WTC11 (cell line): ENCODE data around the gene C6orf120. TPM values are rescaled to one million over a fixed set of nuclear protein-coding genes. Genes with fewer than 3 reads are reported as not detected.
A peak's percentile ranks its signal among the peaks of the same experiment; 100 is the strongest.

Experiments
- ATAC-seq: fragments of 200-7000 bp; cut with Tn5 transposase; 2 replicates; pipeline ENCODE4 v1.10.0; 2021; ENCODE audit warnings: mild to moderate bottlenecking, moderate library complexity
- CTCF ChIA-PET: fragments of 300-600 bp; sonication (Branson Sonifier 250); formaldehyde crosslinking; loops from one replicate; lab custom pipeline; 2021; ENCODE audit warnings: antibody characterized with exemption; lab: Charles Lee
- POLR2A ChIA-PET: fragments of 350-600 bp; sonication (Branson Sonifier 250); formaldehyde crosslinking; loops from one replicate; lab custom pipeline; 2021; ENCODE audit warnings: antibody characterized with exemption; lab: Charles Lee
- DNase-seq: peaks from one replicate; pipeline ENCODE4 v3.0.0; 2021; ENCODE audit warnings: low spot score
- H3K27ac Mint-ChIP-seq: 2 replicates; pipeline ENCODE4 v1.8.0; 2021; ENCODE audit warnings: mixed read lengths
- H3K27me3 Mint-ChIP-seq: 2 replicates; pipeline ENCODE4 v1.8.0; 2021; ENCODE audit warnings: low read depth, mild to moderate bottlenecking, moderate library complexity, mixed read lengths
- H3K36me3 Mint-ChIP-seq: 2 replicates; pipeline ENCODE4 v1.8.0; 2021; ENCODE audit warnings: mixed read lengths
- H3K4me1 Mint-ChIP-seq: 2 replicates; pipeline ENCODE4 v1.8.0; 2022; ENCODE audit warnings: mixed read lengths
- H3K4me3 Mint-ChIP-seq: 2 replicates; pipeline ENCODE4 v1.8.0; 2021; ENCODE audit warnings: mild to moderate bottlenecking, moderate library complexity, mixed read lengths
- H3K9me3 Mint-ChIP-seq: 2 replicates; pipeline ENCODE4 v1.8.0; 2021; ENCODE audit warnings: mixed read lengths
- E2F1 ChIP-seq: sonication (generic); formaldehyde crosslinking; IDR thresholded peaks from 2 replicates; pipeline ENCODE4 v1.8.0; 2022; ENCODE audit warnings: mild to moderate bottlenecking, missing genetic modification reagents
- ELF4 ChIP-seq: sonication (generic); formaldehyde crosslinking; IDR thresholded peaks from 2 replicates; pipeline ENCODE4 v1.8.1; 2022; ENCODE audit warnings: low read depth, mild to moderate bottlenecking, moderate library complexity, missing genetic modification reagents
- FOXJ3 ChIP-seq: sonication (generic); formaldehyde crosslinking; IDR thresholded peaks from 2 replicates; pipeline ENCODE4 v1.9.0; 2021; ENCODE audit warnings: missing genetic modification reagents, mild to moderate bottlenecking, borderline replicate concordance
- FOXK1 ChIP-seq: sonication (generic); formaldehyde crosslinking; IDR thresholded peaks from 2 replicates; pipeline ENCODE4 v1.8.0; 2022; ENCODE audit warnings: mild to moderate bottlenecking, moderate library complexity, missing genetic modification reagents
- GABPB1 ChIP-seq: sonication (generic); formaldehyde crosslinking; IDR thresholded peaks from 2 replicates; pipeline ENCODE4 v1.8.1; 2023; ENCODE audit warnings: mild to moderate bottlenecking, missing genetic modification reagents
- JUN ChIP-seq: sonication (generic); formaldehyde crosslinking; IDR thresholded peaks from 2 replicates; pipeline ENCODE4 v1.8.0; 2023; ENCODE audit warnings: mild to moderate bottlenecking, missing genetic modification reagents
- MYBL2 ChIP-seq: sonication (generic); formaldehyde crosslinking; IDR thresholded peaks from 2 replicates; pipeline ENCODE4 v1.8.1; 2023; ENCODE audit warnings: mild to moderate bottlenecking, moderate library complexity, missing genetic modification reagents
- NR2C2 ChIP-seq: sonication (generic); formaldehyde crosslinking; IDR thresholded peaks from 2 replicates; pipeline ENCODE4 v1.8.0; 2022; ENCODE audit warnings: mild to moderate bottlenecking, missing genetic modification reagents
- NR3C1 ChIP-seq: sonication (generic); formaldehyde crosslinking; conservative IDR thresholded peaks from 2 replicates; pipeline ENCODE4 v1.8.1; 2023; ENCODE audit warnings: low read depth, mild to moderate bottlenecking, missing genetic modification reagents
- PREB ChIP-seq: sonication (generic); formaldehyde crosslinking; IDR thresholded peaks from 2 replicates; pipeline ENCODE4 v1.8.1; 2022; ENCODE audit warnings: mild to moderate bottlenecking, missing genetic modification reagents, moderate library complexity, borderline replicate concordance
- PRRX2 ChIP-seq: fragments of 250-450 bp; sonication (Bioruptor Pico); IDR thresholded peaks from 2 replicates; pipeline ENCODE4 v1.8.0; 2021; ENCODE audit warnings: mild to moderate bottlenecking
- RELA ChIP-seq: sonication (generic); formaldehyde crosslinking; IDR thresholded peaks from 2 replicates; pipeline ENCODE4 v1.8.1; 2022; ENCODE audit warnings: missing genetic modification reagents, mild to moderate bottlenecking, borderline replicate concordance
- TEAD1 ChIP-seq: sonication (generic); formaldehyde crosslinking; IDR thresholded peaks from 2 replicates; pipeline ENCODE4 v1.8.0; 2022; ENCODE audit warnings: mild to moderate bottlenecking, missing genetic modification reagents
- USF2 ChIP-seq: sonication (generic); formaldehyde crosslinking; IDR thresholded peaks from 2 replicates; pipeline ENCODE4 v1.8.1; 2023; ENCODE audit warnings: mild to moderate bottlenecking, missing genetic modification reagents, moderate library complexity
- ZMAT4 ChIP-seq: fragments of 250-450 bp; sonication (Bioruptor Pico); IDR thresholded peaks from 2 replicates; pipeline ENCODE4 v1.9.0; 2021; ENCODE audit warnings: mild to moderate bottlenecking
- ZNF138 ChIP-seq: sonication (generic); formaldehyde crosslinking; conservative IDR thresholded peaks from 2 replicates; pipeline ENCODE4 v1.8.1; 2022; ENCODE audit warnings: mild to moderate bottlenecking, moderate library complexity, missing genetic modification reagents
- ZNF232 ChIP-seq: sonication (generic); formaldehyde crosslinking; IDR thresholded peaks from 2 replicates; pipeline ENCODE4 v1.8.0; 2022; ENCODE audit warnings: mild to moderate bottlenecking, missing genetic modification reagents
- total RNA-seq: library from RNA; stranded (reverse); gene quantifications from 3 replicates; pipeline ENCODE4 v1.2.3, GENCODE V29; 2021
- TF ChIP-seq, protein P1 (sequence below): sonication (generic); formaldehyde crosslinking; IDR thresholded peaks from 2 replicates; pipeline ENCODE4 v1.8.1; 2023; ENCODE audit warnings: mild to moderate bottlenecking, missing genetic modification reagents, moderate library complexity

Gene C6orf120
- total RNA-seq, 1 experiment from 2014 or later: 34.5 TPM

- TF ChIP-seq ZNF138 (no peak), RELA (CRISPR knock-in tag) (0 out of 2 replicates have a peak, but pooled peaks have one; percentile 66), E2F1 (CRISPR knock-in tag) (no peak), TEAD1 (CRISPR knock-in tag) (no peak), ELF4 (CRISPR knock-in tag) (no peak), MYBL2 (CRISPR knock-in tag) (no peak; the same call in 1 of the 2 replicates)
Measured at GRCh38 chr6:169701311-169701953, 494 bp upstream of the C6orf120 start (continued).

- Mint-ChIP-seq H3K9me3 (0 out of 2 replicates have a peak, but pooled peaks cover under 1% of the 10 kb centered on the region), H3K4me1 (peaks cover 29% of the 10 kb centered on the region), H3K27me3 (no peaks in the 10 kb centered on the region), H3K27ac (peak overlapping the region; percentile 93), H3K4me3 (peak overlapping the region; percentile 85), H3K36me3 (peaks cover 14% of the 10 kb centered on the region)
- POLR2A ChIA-PET: interaction anchor here (1.0 to 3.8 kb wide), 4 partner anchors 17 to 49 kb away, joined by 3 to 14 read pairs (median 4); partner anchors contain the start of genes DYNLT2, ERMARD and PHF10
- no peak for TF ChIP-seq PRRX2 (CRISPR knock-in tag)
- peak; percentile 14; the same call in 1 of the 2 replicates for TF ChIP-seq JUN
- no peak for TF ChIP-seq NR3C1 (CRISPR knock-in tag)
- no peak for TF ChIP-seq NR2C2 (CRISPR knock-in tag)
- TF ChIP-seq FOXK1 (CRISPR knock-in tag): no peak
- no peak for TF ChIP-seq FOXJ3
- no peak for TF ChIP-seq ZMAT4 (CRISPR knock-in tag)
- TF ChIP-seq, protein P1, sequence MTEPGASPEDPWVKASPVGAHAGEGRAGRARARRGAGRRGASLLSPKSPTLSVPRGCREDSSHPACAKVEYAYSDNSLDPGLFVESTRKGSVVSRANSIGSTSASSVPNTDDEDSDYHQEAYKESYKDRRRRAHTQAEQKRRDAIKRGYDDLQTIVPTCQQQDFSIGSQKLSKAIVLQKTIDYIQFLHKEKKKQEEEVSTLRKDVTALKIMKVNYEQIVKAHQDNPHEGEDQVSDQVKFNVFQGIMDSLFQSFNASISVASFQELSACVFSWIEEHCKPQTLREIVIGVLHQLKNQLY: no peak
- 0 out of 2 replicates have a peak, but pooled peaks have one; percentile 1 for TF ChIP-seq PREB (CRISPR knock-in tag)
- no peak for TF ChIP-seq ELF4 (CRISPR knock-in tag)
- TF ChIP-seq MYBL2 (CRISPR knock-in tag): no peak
- TF ChIP-seq RELA (CRISPR knock-in tag): no peak
- no peak for TF ChIP-seq USF2 (CRISPR knock-in tag)
- TF ChIP-seq E2F1 (CRISPR knock-in tag): no peak
- TF ChIP-seq GABPB1: peak; percentile 36; the same call in 1 of the 2 replicates
- no peak for TF ChIP-seq ZNF232 (CRISPR knock-in tag)
- ATAC-seq (peak; percentile 5; the same call in 1 of the 2 replicates), DNase-seq (no peak)
- CTCF ChIA-PET: interaction anchor here (1.4 kb wide), 1 partner anchor 22 kb away, joined by 3 read pairs; no protein-coding TSS in a partner anchor
Measured at GRCh38 chr6:169702840-169703246, 917 bp downstream of the C6orf120 start.
